GM21717 (cell line): ENCODE data around the gene TPSG1.
"Not testable (repeated sequence)": the region's sequence is repeated elsewhere in the genome, so short reads cannot be mapped to it uniquely, and the experiment has no call there.

Experiments
- ATAC-seq: cut with Tn5 transposase; IDR thresholded peaks from one replicate; pipeline ENCODE4 v1.9.1; 2021; ENCODE audit warnings: mild to moderate bottlenecking, moderate library complexity; ENCODE audit not compliant: unreplicated experiment

Gene TPSG1

GRCh38 chr16:1232049-1232748 is 7.1 kb upstream of the TPSG1 start:
- not testable (repeated sequence) for ATAC-seq

- ATAC-seq = not testable (repeated sequence)
These were observed 6.2 kb upstream of the TPSG1 start for GRCh38 chr16:1231301-1231700.

- ATAC-seq = not testable (repeated sequence)
These were observed 5.6 kb upstream of the TPSG1 start for GRCh38 chr16:1230471-1231212.

GRCh38 chr16:1230084-1230470 is 5.0 kb upstream of the TPSG1 start, which contains the start of gene TPSB2:
Gene TPSB2, minus strand, starts transcription at chr16:1230184. Its CDS starts 233 bp downstream, at chr16:1229951.
- not testable (repeated sequence) for ATAC-seq

- ATAC-seq = not testable (repeated sequence)
These were observed 4.4 kb upstream of the TPSG1 start for GRCh38 chr16:1229476-1229875.

- not testable (repeated sequence) for ATAC-seq
These were observed 3.2 kb upstream of the TPSG1 start for GRCh38 chr16:1228227-1228626.

- ATAC-seq = not testable (repeated sequence)
These were observed 1.6 kb upstream of the TPSG1 start for GRCh38 chr16:1226692-1227091.

- not testable (repeated sequence) for ATAC-seq
These were observed 752 bp upstream of the TPSG1 start for GRCh38 chr16:1225728-1226311.

GRCh38 chr16:1224558-1224957 is 510 bp downstream of the TPSG1 start:
- ATAC-seq = no peak

GRCh38 chr16:1223355-1224214 is 1.5 kb downstream of the TPSG1 start:
- ATAC-seq = no peak

- ATAC-seq = no peak
These were observed 2.3 kb downstream of the TPSG1 start for GRCh38 chr16:1222553-1223354.

- ATAC-seq = no peak
These were observed 3.2 kb downstream of the TPSG1 start for GRCh38 chr16:1221628-1222552.

GRCh38 chr16:1220841-1221627 is 4.0 kb downstream of the TPSG1 start:
- no peak for ATAC-seq

- ATAC-seq = no peak
These were observed 4.9 kb downstream of the TPSG1 start for GRCh38 chr16:1220098-1220728.

GRCh38 chr16:1218930-1219611 is 6.0 kb downstream of the TPSG1 start:
- no peak for ATAC-seq

- no peak for ATAC-seq
These were observed 6.8 kb downstream of the TPSG1 start for GRCh38 chr16:1218061-1218929.
